ENCODE data around the gene CHORDC1. TPM values are rescaled to one million over a fixed set of nuclear protein-coding genes. Genes with fewer than 3 reads are reported as not detected.

The CHORDC1 gene
- 68.2 to 107 TPM (median 102 TPM) in 5 replicates for total RNA-seq (2022; extraction: Qiagen RNA extraction; ENCODE audit: low read depth)

GRCh38 chr11:90222459-90223247 lies at the start of gene CHORDC1:
TSS of gene CHORDC1 (minus strand) at chr11:90223049. CDS start at chr11:90222954, 95 bp downstream.

Other genes starting within 250 kb of the CHORDC1 start
- gene TRIM49C, start 191.9 kb downstream of the CHORDC1 start, total RNA-seq (2022; extraction: Qiagen RNA extraction; ENCODE audit: low read depth), result not detected in 5 replicates
- not detected in 5 replicates for gene UBTFL1, start 137.1 kb downstream of the CHORDC1 start, total RNA-seq (2022; extraction: Qiagen RNA extraction; ENCODE audit: low read depth)
- gene NAALAD2, start 88.4 kb downstream of the CHORDC1 start, total RNA-seq (2022; extraction: Qiagen RNA extraction; ENCODE audit: low read depth), result not detected in 5 replicates

Data from A549 treated with RU486 at 1 μM for 4 hours (cell line).